Measurements from ENCODE around the gene FBXO3.

Gene FBXO3

GRCh38 chr11:33767624-33768023 is 6.7 kb downstream of the FBXO3 start:
- TF ChIP-seq TARDBP (IDR thresholded peaks at IDR 0.05) (no peak), FOXM1 (IDR thresholded peaks at IDR 0.05; ENCODE audit: borderline replicate concordance) (no peak), ELF4 (IDR thresholded peaks at IDR 0.05) (no peak), CTBP1 (IDR thresholded peaks at IDR 0.05; ENCODE audit: borderline replicate concordance) (no peak), FOXK2 (IDR thresholded peaks at IDR 0.05) (no peak), FOXA1 (IDR thresholded peaks at IDR 0.05) (no peak), NFRKB (IDR thresholded peaks at IDR 0.05) (no peak), LEF1 (IDR thresholded peaks at IDR 0.05; ENCODE audit: borderline replicate concordance) (no peak), ARNT (IDR thresholded peaks at IDR 0.05) (no peak), L3MBTL2 (conservative IDR thresholded peaks at IDR 0.05) (no peak), SP1 (IDR thresholded peaks at IDR 0.05) (no peak), ZNF384 (IDR thresholded peaks at IDR 0.05) (no peak), SUZ12 (IDR thresholded peaks at IDR 0.05) (no peak), BHLHE40 (IDR thresholded peaks at IDR 0.05; ENCODE audit: borderline replicate concordance) (no peak), HDGF (IDR thresholded peaks at IDR 0.05; ENCODE audit: borderline replicate concordance) (no peak)
- TF ChIP-seq, protein P1, sequence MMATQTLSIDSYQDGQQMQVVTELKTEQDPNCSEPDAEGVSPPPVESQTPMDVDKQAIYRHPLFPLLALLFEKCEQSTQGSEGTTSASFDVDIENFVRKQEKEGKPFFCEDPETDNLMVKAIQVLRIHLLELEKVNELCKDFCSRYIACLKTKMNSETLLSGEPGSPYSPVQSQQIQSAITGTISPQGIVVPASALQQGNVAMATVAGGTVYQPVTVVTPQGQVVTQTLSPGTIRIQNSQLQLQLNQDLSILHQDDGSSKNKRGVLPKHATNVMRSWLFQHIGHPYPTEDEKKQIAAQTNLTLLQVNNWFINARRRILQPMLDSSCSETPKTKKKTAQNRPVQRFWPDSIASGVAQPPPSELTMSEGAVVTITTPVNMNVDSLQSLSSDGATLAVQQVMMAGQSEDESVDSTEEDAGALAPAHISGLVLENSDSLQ (IDR thresholded peaks at IDR 0.05), result no peak
- ChIA-PET POLR2A (no interaction called here), CTCF (no interaction called here)

GRCh38 chr11:33766085-33766484 is 8.2 kb downstream of the FBXO3 start:
- CTCF ChIA-PET, result no interaction called here
- POLR2A ChIA-PET, result no interaction called here
- TF ChIP-seq ZNF384 (IDR thresholded peaks at IDR 0.05), result no peak
- no peak for TF ChIP-seq HDGF (IDR thresholded peaks at IDR 0.05; ENCODE audit: borderline replicate concordance)
- no peak for TF ChIP-seq TARDBP (IDR thresholded peaks at IDR 0.05)
- no peak for TF ChIP-seq BHLHE40 (IDR thresholded peaks at IDR 0.05; ENCODE audit: borderline replicate concordance)
- no peak for TF ChIP-seq FOXM1 (IDR thresholded peaks at IDR 0.05; ENCODE audit: borderline replicate concordance)
- no peak for TF ChIP-seq ARNT (IDR thresholded peaks at IDR 0.05)
- no peak for TF ChIP-seq FOXK2 (IDR thresholded peaks at IDR 0.05)
- no peak for TF ChIP-seq NFRKB (IDR thresholded peaks at IDR 0.05)
- no peak for TF ChIP-seq SP1 (IDR thresholded peaks at IDR 0.05)
- TF ChIP-seq L3MBTL2 (conservative IDR thresholded peaks at IDR 0.05), result no peak
- TF ChIP-seq, protein P1 (IDR thresholded peaks at IDR 0.05), result no peak
- TF ChIP-seq FOXA1 (IDR thresholded peaks at IDR 0.05), result no peak
- DNase-seq (ENCODE audit: extremely low spot score), result no peak

More at GRCh38 chr11:33767624-33768023, 6.7 kb downstream of the FBXO3 start:
- no peak for DNase-seq (ENCODE audit: extremely low spot score)

GRCh38 chr11:33761471-33761870 is 12.8 kb downstream of the FBXO3 start:
- TF ChIP-seq HDGF (IDR thresholded peaks at IDR 0.05; ENCODE audit: borderline replicate concordance), result no peak
- TF ChIP-seq FOXA1 (IDR thresholded peaks at IDR 0.05), result no peak
- no peak for TF ChIP-seq NFRKB (IDR thresholded peaks at IDR 0.05)
- CTCF ChIA-PET, result no interaction called here
- no peak for DNase-seq (ENCODE audit: extremely low spot score)
- POLR2A ChIA-PET, result no interaction called here

DNA sequence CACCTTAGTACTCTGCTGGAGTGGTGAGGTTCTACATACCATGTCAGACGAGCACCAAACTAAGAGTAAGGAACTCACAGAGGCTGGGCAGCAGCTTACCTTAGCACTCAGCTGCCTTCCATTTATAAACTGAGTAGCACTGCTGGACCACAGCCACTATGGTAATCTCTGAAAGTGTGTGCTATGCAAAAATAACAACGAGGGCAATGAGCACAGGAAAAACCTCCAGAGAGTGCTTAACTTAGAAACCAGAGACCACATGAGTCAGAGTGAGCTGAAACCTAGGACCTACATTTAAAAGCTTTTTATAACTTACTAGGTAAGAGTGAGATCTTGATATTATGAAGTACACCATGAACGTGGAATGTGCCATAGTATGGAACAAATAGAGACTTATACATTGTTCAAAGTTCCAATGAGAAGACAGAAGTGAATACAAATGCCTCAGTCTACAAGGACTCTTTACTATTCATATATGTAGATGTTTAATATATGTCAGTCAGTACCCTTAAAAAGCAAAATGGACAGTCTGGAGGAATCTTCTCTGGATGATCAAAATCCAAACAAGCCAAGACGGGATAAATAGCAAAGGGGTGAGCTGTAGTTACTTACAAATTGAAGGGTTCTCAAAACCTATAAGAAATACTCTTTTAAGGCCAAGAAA is 20.9 kb downstream of the FBXO3 start:
- TF ChIP-seq SUZ12 (IDR thresholded peaks at IDR 0.05), result no peak
- no peak for TF ChIP-seq L3MBTL2 (conservative IDR thresholded peaks at IDR 0.05)
- no peak for TF ChIP-seq NFRKB (IDR thresholded peaks at IDR 0.05)
- no peak for TF ChIP-seq ZNF384 (IDR thresholded peaks at IDR 0.05)
- no peak for TF ChIP-seq ELF4 (IDR thresholded peaks at IDR 0.05)
- TF ChIP-seq FOXM1 (IDR thresholded peaks at IDR 0.05; ENCODE audit: borderline replicate concordance), result no peak
- TF ChIP-seq LEF1 (IDR thresholded peaks at IDR 0.05; ENCODE audit: borderline replicate concordance), result no peak
- TF ChIP-seq FOXK2 (IDR thresholded peaks at IDR 0.05), result no peak
- POLR2A ChIA-PET, result interaction anchor here (1.0 kb wide), 1 partner anchor 17 kb away, joined by 5 read pairs; the partner anchor contains the start of gene CD59
- no peak for DNase-seq (ENCODE audit: extremely low spot score)
- CTCF ChIA-PET, result interaction anchor here (0.6 kb wide), 1 partner anchor 9 kb away, joined by 3 read pairs; no protein-coding TSS in a partner anchor

GRCh38 chr11:33751878-33752277 is 22.4 kb downstream of the FBXO3 start:
- no peak for DNase-seq (ENCODE audit: extremely low spot score)
- CTCF ChIA-PET, result no interaction called here
- POLR2A ChIA-PET, result no interaction called here
- TF ChIP-seq FOXM1 (IDR thresholded peaks at IDR 0.05; ENCODE audit: borderline replicate concordance), result no peak
- no peak for TF ChIP-seq FOXK2 (IDR thresholded peaks at IDR 0.05)
- TF ChIP-seq, protein P1 (IDR thresholded peaks at IDR 0.05), result no peak
- no peak for TF ChIP-seq SP1 (IDR thresholded peaks at IDR 0.05)
- TF ChIP-seq FOXA1 (IDR thresholded peaks at IDR 0.05), result no peak
- no peak for TF ChIP-seq ARNT (IDR thresholded peaks at IDR 0.05)
- TF ChIP-seq SUZ12 (IDR thresholded peaks at IDR 0.05), result no peak
- TF ChIP-seq L3MBTL2 (conservative IDR thresholded peaks at IDR 0.05), result no peak
- TF ChIP-seq BHLHE40 (IDR thresholded peaks at IDR 0.05; ENCODE audit: borderline replicate concordance), result no peak
- TF ChIP-seq CTBP1 (IDR thresholded peaks at IDR 0.05; ENCODE audit: borderline replicate concordance), result no peak
- no peak for TF ChIP-seq ZNF384 (IDR thresholded peaks at IDR 0.05)
- no peak for TF ChIP-seq NFRKB (IDR thresholded peaks at IDR 0.05)
- no peak for TF ChIP-seq ELF4 (IDR thresholded peaks at IDR 0.05)
- TF ChIP-seq TARDBP (IDR thresholded peaks at IDR 0.05), result no peak

GRCh38 chr11:33747979-33748378 is 26.3 kb downstream of the FBXO3 start:
- POLR2A ChIA-PET, result no interaction called here
- TF ChIP-seq SP1 (IDR thresholded peaks at IDR 0.05) (no peak), NFRKB (IDR thresholded peaks at IDR 0.05) (no peak), FOXK2 (IDR thresholded peaks at IDR 0.05) (no peak), LEF1 (IDR thresholded peaks at IDR 0.05; ENCODE audit: borderline replicate concordance) (no peak), FOXM1 (IDR thresholded peaks at IDR 0.05; ENCODE audit: borderline replicate concordance) (no peak), CTBP1 (IDR thresholded peaks at IDR 0.05; ENCODE audit: borderline replicate concordance) (no peak), ELF4 (IDR thresholded peaks at IDR 0.05) (no peak), TARDBP (IDR thresholded peaks at IDR 0.05) (no peak), HDGF (IDR thresholded peaks at IDR 0.05; ENCODE audit: borderline replicate concordance) (no peak), ZNF384 (IDR thresholded peaks at IDR 0.05) (no peak), BHLHE40 (IDR thresholded peaks at IDR 0.05; ENCODE audit: borderline replicate concordance) (no peak), FOXA1 (IDR thresholded peaks at IDR 0.05) (no peak), SUZ12 (IDR thresholded peaks at IDR 0.05) (no peak), L3MBTL2 (conservative IDR thresholded peaks at IDR 0.05) (no peak), ARNT (IDR thresholded peaks at IDR 0.05) (no peak)
- TF ChIP-seq, protein P1 (IDR thresholded peaks at IDR 0.05), result no peak
- CTCF ChIA-PET, result no interaction called here
- no peak for DNase-seq (ENCODE audit: extremely low spot score)
